HG02798 (cell line): ENCODE results near the gene RERE.

ENCODE experiments used
- ATAC-seq: cut with Tn5 transposase; IDR thresholded peaks from one replicate; pipeline ENCODE4 v1.9.1; 2021; ENCODE audit warnings: mild to moderate bottlenecking; ENCODE audit not compliant: unreplicated experiment, poor library complexity

RERE gene

DNA sequence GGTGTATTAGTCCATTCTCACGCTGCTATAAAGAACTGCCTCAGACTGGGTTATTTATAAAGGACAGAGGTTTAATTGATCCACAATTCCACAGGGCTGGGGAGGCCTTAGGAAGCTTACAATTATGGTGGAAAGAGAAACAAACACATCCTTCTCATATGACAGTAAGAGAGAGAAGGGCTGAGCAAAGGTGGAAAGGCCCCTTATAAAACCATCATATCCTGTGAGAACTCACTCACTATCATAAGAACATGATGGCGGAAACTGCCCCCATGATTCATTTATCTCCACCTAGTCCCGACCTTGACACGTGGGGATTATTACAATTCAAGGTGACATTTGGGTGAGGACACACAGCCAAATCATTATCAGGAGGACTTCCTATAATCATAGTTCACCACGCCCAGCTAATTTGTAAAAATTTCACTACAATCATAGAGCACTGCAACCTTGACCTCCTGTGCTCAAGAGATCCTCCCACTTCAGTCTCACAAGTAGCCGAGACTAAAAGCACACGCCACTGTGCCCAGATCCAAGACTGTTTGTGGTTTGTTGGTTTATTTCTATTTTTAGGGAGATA lies 164.9 kb downstream of the RERE start:
- no peak for ATAC-seq

GRCh38 chr1:8651962-8652361 lies 165.5 kb downstream of the RERE start:
- ATAC-seq: no peak

GRCh38 chr1:8651236-8651890 lies 166.1 kb downstream of the RERE start:
- no peak for ATAC-seq

- ATAC-seq: no peak
These were observed 167.6 kb downstream of the RERE start for GRCh38 chr1:8649875-8650274.

GRCh38 chr1:8649027-8649426 lies 168.4 kb downstream of the RERE start:
- no peak for ATAC-seq

GRCh38 chr1:8646996-8647395 lies 170.4 kb downstream of the RERE start:
- ATAC-seq: no peak

- no peak for ATAC-seq
These were observed 171.3 kb downstream of the RERE start for GRCh38 chr1:8646189-8646588.

- ATAC-seq: peak; percentile 83
These were observed 173.6 kb downstream of the RERE start for GRCh38 chr1:8643542-8644536.

GRCh38 chr1:8642114-8642513 lies 175.3 kb downstream of the RERE start:
- no peak for ATAC-seq

- ATAC-seq: no peak
These were observed 176.0 kb downstream of the RERE start for GRCh38 chr1:8641377-8641997.

GRCh38 chr1:8640950-8641349 lies 176.5 kb downstream of the RERE start:
- no peak for ATAC-seq

GRCh38 chr1:8639148-8639547 lies 178.3 kb downstream of the RERE start:
- no peak for ATAC-seq

DNA sequence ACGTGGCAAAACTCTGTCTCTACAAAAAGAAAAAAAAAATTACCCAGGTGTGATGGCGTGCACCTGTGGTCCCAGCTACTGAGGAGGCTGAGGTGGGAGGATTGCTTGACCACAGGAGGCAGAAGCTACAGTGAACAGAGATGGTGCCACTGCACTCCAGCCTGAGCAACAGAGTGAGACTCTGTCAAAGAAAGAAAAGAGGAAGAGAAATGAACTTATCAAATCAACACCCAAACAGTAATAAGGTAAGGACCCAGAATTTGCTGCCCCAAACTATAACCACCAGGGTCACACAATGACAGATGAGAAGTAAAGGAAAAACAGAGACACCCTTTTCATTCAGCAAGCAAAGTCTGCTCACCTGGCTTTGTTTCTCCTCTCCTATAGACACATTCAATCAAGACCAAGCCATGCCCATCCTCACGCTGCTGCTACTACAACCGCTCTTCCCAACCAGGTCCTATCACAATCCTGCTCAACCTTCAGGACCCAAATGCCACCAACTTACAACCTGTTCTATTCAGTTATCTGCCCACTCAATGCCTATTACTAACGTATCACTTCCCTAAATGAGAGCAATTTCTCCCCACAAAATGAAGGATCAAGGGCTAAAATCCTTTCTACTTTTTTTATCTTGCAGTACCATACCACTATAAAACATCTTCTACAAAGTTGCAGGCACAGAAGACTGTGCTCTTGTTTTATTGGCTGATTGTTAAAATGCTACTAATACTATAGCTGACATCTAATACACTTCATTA lies 183.5 kb downstream of the RERE start:
- no peak for ATAC-seq

GRCh38 chr1:8632102-8632501 lies 185.3 kb downstream of the RERE start:
- ATAC-seq: no peak

- ATAC-seq: no peak
These were observed 186.3 kb downstream of the RERE start for GRCh38 chr1:8631163-8631562.

DNA sequence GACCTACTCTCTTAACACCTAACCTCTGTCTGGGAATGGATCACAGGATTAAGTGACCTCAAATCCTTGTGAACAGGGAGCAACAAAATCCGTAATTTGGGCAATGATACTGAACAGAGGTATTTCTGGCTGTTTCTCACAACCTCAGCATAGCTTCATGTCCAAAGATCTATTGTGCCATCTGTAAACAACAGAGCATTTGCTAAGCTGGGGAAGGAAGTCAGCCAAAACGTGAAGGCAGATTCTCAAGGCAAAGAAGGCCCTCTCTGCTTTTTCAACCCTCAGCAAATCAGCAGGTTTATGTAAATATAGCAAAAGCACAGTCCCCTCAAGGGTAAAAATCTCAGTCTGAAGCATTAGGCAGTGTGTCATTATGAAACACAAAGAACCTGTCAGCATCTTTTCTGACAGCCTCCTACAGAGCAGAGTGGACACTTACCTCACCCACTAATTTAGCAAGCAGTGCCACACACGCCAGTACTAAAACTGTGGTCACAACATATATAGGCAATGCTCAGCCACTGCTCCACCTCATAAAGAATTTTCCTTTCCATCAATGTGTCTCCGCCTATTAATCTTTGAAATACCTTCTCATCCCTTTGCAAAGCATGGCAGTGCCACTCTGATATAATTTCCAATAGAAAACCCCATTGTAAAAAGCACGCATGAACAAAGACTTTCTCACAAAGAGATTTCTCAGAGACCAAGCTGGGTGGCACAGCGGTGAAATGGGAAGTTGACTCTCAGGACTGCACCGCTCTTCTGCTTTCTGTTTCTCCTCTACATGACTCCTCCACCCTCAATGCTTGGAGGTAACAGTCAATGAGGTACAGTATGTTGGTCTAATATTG lies 188.0 kb downstream of the RERE start:
- peak; percentile 77 for ATAC-seq

DNA sequence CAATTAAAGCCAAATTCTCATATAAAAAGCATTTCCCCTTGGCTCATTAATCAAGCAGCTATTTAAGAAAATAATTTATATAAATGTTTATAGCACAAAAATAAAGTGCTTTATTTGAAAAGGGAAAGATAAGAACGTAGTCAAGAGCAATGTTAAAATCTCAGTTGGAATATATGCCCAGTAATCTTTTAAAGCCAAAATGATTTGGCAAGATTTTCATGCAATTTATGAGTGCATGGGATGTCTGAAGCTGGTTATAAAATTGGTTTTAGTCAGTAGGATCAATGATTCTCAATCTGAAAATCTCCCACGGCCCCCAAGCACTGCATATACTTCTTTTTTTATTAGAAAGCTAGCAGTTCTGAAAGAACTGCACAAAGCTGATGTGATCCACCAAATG lies 188.8 kb downstream of the RERE start:
- ATAC-seq: no peak

DNA sequence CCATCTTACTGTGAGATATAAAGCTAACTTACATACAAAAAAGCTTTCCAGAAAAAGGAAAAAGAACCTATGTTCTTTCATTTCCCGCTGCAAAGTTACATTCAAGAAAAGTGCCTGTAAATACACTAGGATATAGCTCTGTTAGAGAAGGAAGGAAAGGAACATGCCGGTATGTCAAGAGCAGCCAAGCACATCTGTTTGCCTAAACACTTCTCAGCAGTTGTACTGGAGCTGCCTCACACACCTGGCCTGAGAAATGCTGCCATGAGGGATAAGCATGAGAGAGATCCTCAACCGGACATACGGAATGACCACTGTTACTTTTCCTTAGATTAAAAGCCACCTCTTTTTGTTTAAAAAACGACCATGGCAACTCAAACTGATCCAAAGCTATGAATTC lies 189.7 kb downstream of the RERE start:
- no peak for ATAC-seq
